Measurements from ENCODE around the gene PIGU. TPM values are rescaled to one million over a fixed set of nuclear protein-coding genes. Genes with fewer than 3 reads are reported as not detected.

The PIGU gene
- total and polyA plus RNA-seq, 2 donors (not counting 1 experiment from before 2014, with no cell fraction given): 12.0 to 19.3 TPM

DNA sequence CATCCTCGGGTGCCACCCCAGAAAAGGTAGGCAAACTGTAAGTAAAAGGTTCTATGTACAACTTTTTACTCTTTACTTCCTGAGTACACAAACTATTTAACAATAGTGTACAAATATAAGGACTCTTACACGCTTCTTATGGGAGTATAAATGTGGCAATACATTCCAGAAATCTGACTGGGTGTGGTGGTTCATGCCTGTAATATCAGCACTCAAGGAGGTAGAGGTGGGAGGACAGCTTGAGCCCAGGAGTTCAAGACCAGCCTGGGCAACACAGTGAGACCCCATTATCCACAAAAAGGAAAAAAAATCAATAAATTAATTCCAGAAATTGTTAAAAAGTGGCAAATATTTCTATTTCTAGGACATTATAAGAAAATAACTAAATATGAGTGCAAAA lies 48.9 kb downstream of the PIGU start:
- no peaks in the 10 kb centered on the region for H4K20me1 ChIP-seq (ENCODE audit: control insufficient read depth, insufficient read depth, low read length, poor library complexity, severe bottlenecking)
- H3K9me3 Mint-ChIP-seq (ENCODE audit: insufficient read depth): no peaks in the 10 kb centered on the region
- H3K27ac ChIP-seq (ENCODE audit: low read length in 2 of 2): no peak overlapping the region
- no peak overlapping the region for H3K27ac Mint-ChIP-seq
- peaks cover 4% of the 10 kb centered on the region for H3K4me1 Mint-ChIP-seq
- H3K27me3 Mint-ChIP-seq: no peaks in the 10 kb centered on the region
- H3K4me1 ChIP-seq (ENCODE audit: control insufficient read depth in 2 of 2, insufficient read depth in 2 of 2, low read length in 2 of 2): peaks cover 0 to 5% of the 10 kb centered on the region in 2 donors
- no peak overlapping the region for H2AFZ ChIP-seq (ENCODE audit: insufficient read depth, low read depth, low read length, poor library complexity, severe bottlenecking)
- no peak overlapping the region for H3K9ac ChIP-seq (ENCODE audit: low read length)
- CTCF ChIA-PET: interaction anchor here (0.8 kb wide), 1 partner anchor 142 kb away, joined by 3 read pairs; no protein-coding TSS in a partner anchor
- POLR2A ChIA-PET: no interaction called here
- H3K27me3 ChIP-seq (replicated peaks in 1 of 4; ENCODE audit: control extremely low read depth in 1 of 4, control insufficient read depth in 3 of 4, insufficient read depth in 4 of 4, low read length in 3 of 4): no peaks in the 10 kb centered on the region
- H3K4me2 ChIP-seq (replicated peaks; ENCODE audit: low read depth, low read length, poor library complexity, severe bottlenecking): no peak overlapping the region
- no peaks in the 10 kb centered on the region for H3K9me3 ChIP-seq (ENCODE audit: control extremely low read depth in 1 of 3, control insufficient read depth in 2 of 3, insufficient read depth in 1 of 3, low read length in 2 of 3)
- DNase-seq (no peak), ATAC-seq (ENCODE audit: low read depth) (no peak)
- no peak overlapping the region for H3K4me3 Mint-ChIP-seq
- WGBS (ENCODE audit: insufficient coverage): no CpG with 5 or more reads among the region's 2 CpGs
- no peak for TF ChIP-seq EZH2 (IDR thresholded peaks at IDR 0.05; ENCODE audit: borderline replicate concordance, insufficient read depth, low read depth, low read length, poor library complexity, severe bottlenecking)
- TF ChIP-seq, protein P1, sequence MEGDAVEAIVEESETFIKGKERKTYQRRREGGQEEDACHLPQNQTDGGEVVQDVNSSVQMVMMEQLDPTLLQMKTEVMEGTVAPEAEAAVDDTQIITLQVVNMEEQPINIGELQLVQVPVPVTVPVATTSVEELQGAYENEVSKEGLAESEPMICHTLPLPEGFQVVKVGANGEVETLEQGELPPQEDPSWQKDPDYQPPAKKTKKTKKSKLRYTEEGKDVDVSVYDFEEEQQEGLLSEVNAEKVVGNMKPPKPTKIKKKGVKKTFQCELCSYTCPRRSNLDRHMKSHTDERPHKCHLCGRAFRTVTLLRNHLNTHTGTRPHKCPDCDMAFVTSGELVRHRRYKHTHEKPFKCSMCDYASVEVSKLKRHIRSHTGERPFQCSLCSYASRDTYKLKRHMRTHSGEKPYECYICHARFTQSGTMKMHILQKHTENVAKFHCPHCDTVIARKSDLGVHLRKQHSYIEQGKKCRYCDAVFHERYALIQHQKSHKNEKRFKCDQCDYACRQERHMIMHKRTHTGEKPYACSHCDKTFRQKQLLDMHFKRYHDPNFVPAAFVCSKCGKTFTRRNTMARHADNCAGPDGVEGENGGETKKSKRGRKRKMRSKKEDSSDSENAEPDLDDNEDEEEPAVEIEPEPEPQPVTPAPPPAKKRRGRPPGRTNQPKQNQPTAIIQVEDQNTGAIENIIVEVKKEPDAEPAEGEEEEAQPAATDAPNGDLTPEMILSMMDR (IDR thresholded peaks at IDR 0.05): no peak
- H3K4me3 ChIP-seq (ENCODE audit: control extremely low read depth in 1 of 5, extremely low read depth in 1 of 5, insufficient read depth in 1 of 5, low read depth in 2 of 5, low read length in 4 of 5): no peak overlapping the region
- intact Hi-C loops (cut with micrococcal nuclease): no loop called here
- no peaks in the 10 kb centered on the region for H3K79me2 ChIP-seq (ENCODE audit: control insufficient read depth, insufficient read depth, low read length)
- H3K36me3 ChIP-seq (replicated peaks in 1 of 2; ENCODE audit: control extremely low read depth in 1 of 2, control insufficient read depth in 1 of 2, extremely low read depth in 1 of 2, insufficient read depth in 2 of 2, low read length in 1 of 2): peaks cover 0 to 13% of the 10 kb centered on the region in 2 experiments

DNA sequence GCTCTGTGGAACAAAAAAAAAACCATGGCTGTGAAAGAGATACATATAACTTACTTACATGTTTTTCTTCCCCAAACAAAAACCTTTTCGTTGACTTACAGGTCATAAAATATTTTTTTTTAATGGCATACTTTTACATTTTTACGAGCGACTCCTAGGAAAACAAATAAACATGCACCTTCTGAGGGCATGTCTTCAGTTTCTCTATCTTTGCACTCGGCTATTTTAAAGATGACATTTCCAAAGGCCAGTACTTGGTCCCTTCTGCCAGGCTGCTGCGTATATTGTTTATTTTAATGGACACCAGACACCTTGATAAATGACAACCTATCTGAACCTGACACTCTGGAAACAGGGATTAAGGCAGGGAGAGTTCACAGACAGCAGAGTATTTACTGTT lies 49.4 kb downstream of the PIGU start:
- Mint-ChIP-seq H3K9me3 (ENCODE audit: insufficient read depth) (no peaks in the 10 kb centered on the region), H3K27ac (no peak overlapping the region), H3K4me1 (peaks cover 8% of the 10 kb centered on the region), H3K27me3 (no peaks in the 10 kb centered on the region), H3K4me3 (no peak overlapping the region)
- Histone ChIP-seq H3K9ac (ENCODE audit: low read length) (no peak overlapping the region), H3K36me3 (replicated peaks in 1 of 2; ENCODE audit: control extremely low read depth in 1 of 2, control insufficient read depth in 1 of 2, extremely low read depth in 1 of 2, insufficient read depth in 2 of 2, low read length in 1 of 2) (peaks cover 0 to 13% of the 10 kb centered on the region in 2 experiments), H3K4me3 (ENCODE audit: control extremely low read depth in 1 of 5, extremely low read depth in 1 of 5, insufficient read depth in 1 of 5, low read depth in 2 of 5, low read length in 4 of 5) (no peak overlapping the region), H3K4me2 (replicated peaks; ENCODE audit: low read depth, low read length, poor library complexity, severe bottlenecking) (no peak overlapping the region), H3K9me3 (ENCODE audit: control extremely low read depth in 1 of 3, control insufficient read depth in 2 of 3, insufficient read depth in 1 of 3, low read length in 2 of 3) (no peaks in the 10 kb centered on the region), H3K79me2 (ENCODE audit: control insufficient read depth, insufficient read depth, low read length) (no peaks in the 10 kb centered on the region), H3K4me1 (ENCODE audit: control insufficient read depth in 2 of 2, insufficient read depth in 2 of 2, low read length in 2 of 2) (peaks cover 0 to 10% of the 10 kb centered on the region in 2 donors), H3K27ac (ENCODE audit: low read length in 2 of 2) (no peak overlapping the region), H4K20me1 (ENCODE audit: control insufficient read depth, insufficient read depth, low read length, poor library complexity, severe bottlenecking) (no peaks in the 10 kb centered on the region), H3K27me3 (replicated peaks in 1 of 4; ENCODE audit: control extremely low read depth in 1 of 4, control insufficient read depth in 3 of 4, insufficient read depth in 4 of 4, low read length in 3 of 4) (no peaks in the 10 kb centered on the region), H2AFZ (ENCODE audit: insufficient read depth, low read depth, low read length, poor library complexity, severe bottlenecking) (no peak overlapping the region)
- ATAC-seq (ENCODE audit: low read depth) (no peak), DNase-seq (no peak)
- intact Hi-C loops (cut with micrococcal nuclease): no loop called here
- 100% methylated on average over 4 of the region's 5 CpGs for WGBS (ENCODE audit: insufficient coverage)
- CTCF ChIA-PET: no interaction called here
- TF ChIP-seq, protein P1 (IDR thresholded peaks at IDR 0.05): no peak
- no peak for TF ChIP-seq EZH2 (IDR thresholded peaks at IDR 0.05; ENCODE audit: borderline replicate concordance, insufficient read depth, low read depth, low read length, poor library complexity, severe bottlenecking)
- POLR2A ChIA-PET: no interaction called here
